K562 (cell line): ENCODE data around the gene RELCH. TPM values are rescaled to one million over a fixed set of nuclear protein-coding genes. Genes with fewer than 3 reads are reported as not detected.

Experiments
- ATAC-seq: fragments of 200-7000 bp; cut with Tn5 transposase; 3 replicates; pipeline ENCODE4 v1.9.1; 2020; ENCODE audit warnings: moderate library complexity
- BruUV-seq: library from RNA; stranded (reverse); fragments of 400-500 nt; replicated peaks from 2 replicates; lab custom pipeline; 2021; lab: Mats Ljungman, UMichigan
- CTCF ChIA-PET: fragments of 300-600 bp; formaldehyde crosslinking; extraction: SDS; loops from one replicate; lab custom pipeline; 2021; ENCODE audit warnings: low intra/inter-chr PET ratio; lab: Yijun Ruan, JAX
- POLR2A ChIA-PET: fragments of 300-600, 350-650 bp; sonication (Branson Sonifier 250); formaldehyde crosslinking; extraction: SDS; loops from one replicate; lab custom pipeline; 2021; ENCODE audit warnings: antibody characterized with exemption, inconsistent platforms; lab: Yijun Ruan, JAX
- DNase-seq, 4 experiments: peaks; one replicate each; pipeline versions ENCODE4 v3.0.0 to v3.0.0-alpha.2; 2011 to 2018; ENCODE audit warnings: low spot score in 3 of 4, mixed read lengths in 3 of 4; ENCODE audit errors: extremely low read depth in 1 of 4
- FAIRE-seq: peaks from 2 replicates; lab custom pipeline; 2011; peaks lifted over from hg19 to GRCh38; lab: Jason Lieb, UNC
- H2AFZ ChIP-seq: 2 replicates; pipeline ENCODE4 v1.6.0; 2011; ENCODE audit warnings: low read depth, low read length, control low read depth, inconsistent platforms
- H3K27ac ChIP-seq: fragments of 200-600 bp; 3 replicates; pipeline ENCODE4 v1.8.0; 2011; ENCODE audit warnings: low read depth, mild to moderate bottlenecking, control low read depth, inconsistent platforms, low read length, moderate library complexity, mixed read lengths; ENCODE audit errors: extremely low read depth
- H3K27me3 ChIP-seq, 2 experiments: fragments of 300-600 bp in 1 of 2; 2 replicates in 1 of 2; 3 replicates in 1 of 2; pipeline versions ENCODE4 v1.6.0 to v1.8.0; 2011; ENCODE audit warnings: inconsistent platforms in 2 of 2, low read length in 2 of 2, mild to moderate bottlenecking in 1 of 2, mixed read lengths in 1 of 2, moderate library complexity in 1 of 2; ENCODE audit not compliant: control insufficient read depth in 2 of 2, insufficient read depth in 2 of 2
- H3K36me3 ChIP-seq: fragments of 300-600 bp; 3 replicates; pipeline ENCODE4 v1.8.0; 2011; ENCODE audit warnings: mild to moderate bottlenecking, low read length, inconsistent platforms; ENCODE audit not compliant: control insufficient read depth, insufficient read depth
- H3K4me1 ChIP-seq, 2 experiments: fragments of 200-600 bp in 1 of 2; replicated peaks in 1 of 2; 2 replicates in 1 of 2; 3 replicates in 1 of 2; pipeline versions ENCODE4 v1.5.1 to v1.8.0; 2011; ENCODE audit warnings: inconsistent platforms in 2 of 2, low read length in 2 of 2, mild to moderate bottlenecking in 1 of 2, mixed read lengths in 1 of 2, moderate library complexity in 1 of 2; ENCODE audit not compliant: control insufficient read depth in 2 of 2, insufficient read depth in 2 of 2
- H3K4me2 ChIP-seq: 2 replicates; pipeline ENCODE4 v1.6.1; 2011; ENCODE audit warnings: low read length, control low read depth, inconsistent platforms, mixed read lengths; ENCODE audit not compliant: insufficient read depth
- H3K4me3 ChIP-seq: fragments of 200-600 bp; sonication (generic), shearing (Covaris generic); 2 replicates; pipeline ENCODE4 v1.5.1; 2016; ENCODE audit warnings: control low read depth, inconsistent platforms
- H3K79me2 ChIP-seq: fragments of 200-600 bp; 3 replicates; pipeline ENCODE4 v1.8.0; 2011; ENCODE audit warnings: low read length, inconsistent platforms; ENCODE audit not compliant: control insufficient read depth, insufficient read depth
- H3K9ac ChIP-seq, 2 experiments: 2 replicates each; pipeline versions ENCODE4 v1.6.0 to v1.6.1; 2011; ENCODE audit warnings: low read depth in 2 of 2, low read length in 2 of 2, control low read depth in 1 of 2, inconsistent platforms in 1 of 2, mild to moderate bottlenecking in 1 of 2, mixed read lengths in 1 of 2; ENCODE audit not compliant: insufficient read depth in 1 of 2
- H3K9me1 ChIP-seq: one replicate; pipeline ENCODE4 v1.6.0; 2011; ENCODE audit warnings: inconsistent platforms, mild to moderate bottlenecking, low read length, moderate library complexity; ENCODE audit not compliant: control insufficient read depth, insufficient read depth
- H3K9me3 ChIP-seq: replicated peaks from 2 replicates; pipeline ENCODE4 v1.5.1; 2011; ENCODE audit warnings: low read depth, low read length, inconsistent platforms; ENCODE audit not compliant: control insufficient read depth, insufficient read depth
- H4K20me1 ChIP-seq: replicated peaks from 2 replicates; pipeline ENCODE4 v1.6.1; 2011; ENCODE audit warnings: low read length, inconsistent platforms, mixed read lengths; ENCODE audit not compliant: control insufficient read depth, insufficient read depth
- C11orf30 ChIP-seq: fragments of 450-650 bp; IDR thresholded peaks from 2 replicates; pipeline ENCODE4 v1.6.1; 2016; ENCODE audit warnings: low read depth, mild to moderate bottlenecking
- ZNF316 ChIP-seq: fragments of 450-650 bp; IDR thresholded peaks from 2 replicates; pipeline ENCODE4 v1.6.1; 2016
- WGBS: fragments of 100-300 bp; shearing (Covaris generic); methylation state at CpG from one replicate; pipeline ENCODE4 v1.1.6; 2016; ENCODE audit warnings: low coverage, mixed read lengths; ENCODE audit not compliant: insufficient coverage; ENCODE audit errors: missing lambda C conversion rate; 5-methylcytosine and 5-hydroxymethylcytosine counted together
- in situ Hi-C: fragments of 300-500 bp; cut with MboI; formaldehyde crosslinking; loops from 4 replicates; pipeline ENCODE4 v1.15.0; 2018; ENCODE audit warnings: inconsistent platforms, mixed read lengths
- intact Hi-C: fragments of 100-400 bp; cut with micrococcal nuclease; formaldehyde crosslinking; loops from 2 replicates; pipeline ENCODE4 v1.14.2; 2022
- polyA plus RNA-seq, 8 experiments: library from polyadenylated mRNA; depleted of rRNA in 4 of 8; stranded (reverse) in 5 of 8; unstranded in 3 of 8; fragments of >200 nt; fragmentation: Nextera tagmentation in 2 of 8; fragmentation: Illumina TruSeq in 1 of 8; extraction: Ambion mirVana in 2 of 8; extraction: Trizol in 1 of 8; gene quantifications; 2 replicates each; pipeline versions ENCODE4 v1.2.1 to v1.2.3, GENCODE V29; 2011 to 2014; ENCODE audit warnings: inconsistent platforms in 1 of 8, missing spikeins in 1 of 8
- total RNA-seq, 7 experiments: library from RNA; depleted of rRNA in 6 of 7; stranded (reverse); fragments of >200 nt in 6 of 7; fragmentation: Illumina TruSeq in 2 of 7; extraction: Trizol in 2 of 7; gene quantifications; 2 replicates each; pipeline versions ENCODE4 v1.2.1 to v1.2.3, GENCODE V29; 2011 to 2021; ENCODE audit warnings: low replicate concordance in 1 of 7
- TF ChIP-seq, protein P1 (sequence below): sonication (generic); formaldehyde crosslinking; IDR thresholded peaks from 2 replicates; pipeline ENCODE4 v1.8.1; 2023; ENCODE audit warnings: mild to moderate bottlenecking, missing genetic modification reagents
- TF ChIP-seq, protein P2 (sequence below): sonication (generic); formaldehyde crosslinking; IDR thresholded peaks from 2 replicates; pipeline ENCODE4 v1.8.1; 2022; ENCODE audit warnings: missing genetic modification reagents

Gene RELCH
- total and polyA plus RNA-seq, 9 of the 15 experiments (the other 6 are each of a cell fraction or from before 2014, with no cell fraction given): 1.4 to 13.6 (median 7.6) TPM

DNA sequence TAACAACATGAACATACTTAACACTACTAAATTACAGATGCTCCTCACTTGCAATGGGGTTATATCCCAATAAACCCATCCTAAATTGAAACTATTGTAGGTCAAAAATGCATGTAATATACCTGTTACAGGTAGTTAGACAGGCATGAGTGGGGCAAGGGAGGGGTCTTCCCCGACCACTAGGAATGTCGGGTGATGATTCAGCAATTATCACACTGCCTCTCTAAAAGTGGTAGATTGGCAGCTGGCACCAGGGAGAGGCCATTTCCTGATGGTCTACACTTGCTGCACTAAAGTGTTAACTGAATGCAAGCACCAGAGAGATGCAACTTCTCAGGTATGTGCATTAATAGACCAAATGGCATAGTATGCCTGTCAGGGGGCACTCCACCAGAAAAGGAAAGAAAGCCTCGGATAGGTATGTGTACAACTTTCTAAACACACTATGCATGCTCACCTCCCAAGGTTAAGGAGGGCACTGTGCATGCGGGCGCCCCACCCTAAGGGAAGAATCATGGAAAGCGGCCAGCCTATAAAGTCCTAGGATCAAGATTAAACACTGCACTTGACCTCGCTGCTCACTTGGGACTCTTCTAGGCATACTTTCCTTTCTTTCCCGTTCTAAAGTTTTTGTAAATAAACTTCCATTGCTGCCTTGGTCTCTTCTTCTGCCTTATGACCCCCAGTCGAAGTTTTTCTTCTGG, 35.8 kb upstream of the RELCH start:
- Histone ChIP-seq H4K20me1 (no peaks in the 10 kb centered on the region), H2AFZ (no peak overlapping the region), H3K79me2 (no peaks in the 10 kb centered on the region), H3K27me3 (no peaks in the 10 kb centered on the region), H3K9ac (no peak overlapping the region), H3K4me1 (no peaks in the 10 kb centered on the region), H3K36me3 (no peaks in the 10 kb centered on the region), H3K9me1 (no peaks in the 10 kb centered on the region), H3K4me3 (no peak overlapping the region), H3K27ac (no peak overlapping the region), H3K9me3 (no peaks in the 10 kb centered on the region), H3K4me2 (no peak overlapping the region)
- ChIA-PET CTCF (no interaction called here), POLR2A (no interaction called here)
- FAIRE-seq (no peak), DNase-seq (no peak), ATAC-seq (no peak)
- no TSS peak for BruUV-seq
- intact Hi-C loops: no loop called here
- 81% methylated on average over 7 of the region's 9 CpGs for WGBS
- TF ChIP-seq ZNF316 (peak; percentile 2; the same call in 1 of the 2 replicates), C11orf30 (0 out of 2 replicates have a peak, but pooled peaks have one; percentile 21)
- TF ChIP-seq, protein P1, sequence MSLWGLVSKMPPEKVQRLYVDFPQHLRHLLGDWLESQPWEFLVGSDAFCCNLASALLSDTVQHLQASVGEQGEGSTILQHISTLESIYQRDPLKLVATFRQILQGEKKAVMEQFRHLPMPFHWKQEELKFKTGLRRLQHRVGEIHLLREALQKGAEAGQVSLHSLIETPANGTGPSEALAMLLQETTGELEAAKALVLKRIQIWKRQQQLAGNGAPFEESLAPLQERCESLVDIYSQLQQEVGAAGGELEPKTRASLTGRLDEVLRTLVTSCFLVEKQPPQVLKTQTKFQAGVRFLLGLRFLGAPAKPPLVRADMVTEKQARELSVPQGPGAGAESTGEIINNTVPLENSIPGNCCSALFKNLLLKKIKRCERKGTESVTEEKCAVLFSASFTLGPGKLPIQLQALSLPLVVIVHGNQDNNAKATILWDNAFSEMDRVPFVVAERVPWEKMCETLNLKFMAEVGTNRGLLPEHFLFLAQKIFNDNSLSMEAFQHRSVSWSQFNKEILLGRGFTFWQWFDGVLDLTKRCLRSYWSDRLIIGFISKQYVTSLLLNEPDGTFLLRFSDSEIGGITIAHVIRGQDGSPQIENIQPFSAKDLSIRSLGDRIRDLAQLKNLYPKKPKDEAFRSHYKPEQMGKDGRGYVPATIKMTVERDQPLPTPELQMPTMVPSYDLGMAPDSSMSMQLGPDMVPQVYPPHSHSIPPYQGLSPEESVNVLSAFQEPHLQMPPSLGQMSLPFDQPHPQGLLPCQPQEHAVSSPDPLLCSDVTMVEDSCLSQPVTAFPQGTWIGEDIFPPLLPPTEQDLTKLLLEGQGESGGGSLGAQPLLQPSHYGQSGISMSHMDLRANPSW: no peak
- TF ChIP-seq, protein P2, sequence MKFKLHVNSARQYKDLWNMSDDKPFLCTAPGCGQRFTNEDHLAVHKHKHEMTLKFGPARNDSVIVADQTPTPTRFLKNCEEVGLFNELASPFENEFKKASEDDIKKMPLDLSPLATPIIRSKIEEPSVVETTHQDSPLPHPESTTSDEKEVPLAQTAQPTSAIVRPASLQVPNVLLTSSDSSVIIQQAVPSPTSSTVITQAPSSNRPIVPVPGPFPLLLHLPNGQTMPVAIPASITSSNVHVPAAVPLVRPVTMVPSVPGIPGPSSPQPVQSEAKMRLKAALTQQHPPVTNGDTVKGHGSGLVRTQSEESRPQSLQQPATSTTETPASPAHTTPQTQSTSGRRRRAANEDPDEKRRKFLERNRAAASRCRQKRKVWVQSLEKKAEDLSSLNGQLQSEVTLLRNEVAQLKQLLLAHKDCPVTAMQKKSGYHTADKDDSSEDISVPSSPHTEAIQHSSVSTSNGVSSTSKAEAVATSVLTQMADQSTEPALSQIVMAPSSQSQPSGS: no peak
- in situ Hi-C loops: no loop called here
